Lower leg skin (tissue), 4 donors: ENCODE measurements around the gene DPH7. TPM values are rescaled to one million over a fixed set of nuclear protein-coding genes. Genes with fewer than 3 reads are reported as not detected.

Source experiments
- DNase-seq, 2 donors: peaks; one replicate each; pipeline ENCODE4 v3.0.0-alpha.2; 2019; ENCODE audit warnings: low spot score in 2 of 2
- H3K4me3 ChIP-seq: fragments of 200-600 bp; sonication (generic); 2 replicates; pipeline ENCODE4 v1.5.1; 2017; ENCODE audit warnings: mild to moderate bottlenecking, low read depth; ENCODE audit not compliant: poor library complexity, severe bottlenecking
- POLR2A ChIP-seq, 2 donors: fragments of 450-650 bp; IDR thresholded peaks; one replicate each; pipeline ENCODE4 v1.6.1; 2016 to 2017; ENCODE audit warnings: antibody characterized with exemption in 2 of 2, mild to moderate bottlenecking in 1 of 2, moderate library complexity in 1 of 2
- WGBS, 2 donors: methylation state at CpG; one replicate each; pipeline ENCODE4 v1.1.5; 2018; 5-methylcytosine and 5-hydroxymethylcytosine counted together
- intact Hi-C: fragments of 100-400 bp; cut with DNase I; formaldehyde crosslinking; loops from one replicate; pipeline ENCODE4 v1.15.0; 2023; ENCODE audit warnings: low total_unique reads
- total RNA-seq, 4 donors: library from RNA; depleted of rRNA; stranded (reverse); fragments of >200 nt; gene quantifications; one replicate each; pipeline ENCODE4 v1.1.0, GENCODE V29; 2016
- TF ChIP-seq, protein P1 (sequence below), 3 donors: fragments of 450-650 bp; IDR thresholded peaks; one replicate each; pipeline ENCODE4 v1.5.1; 2016; ENCODE audit warnings: antibody characterized with exemption in 3 of 3, mild to moderate bottlenecking in 3 of 3, moderate library complexity in 2 of 3

DPH7 gene
- total RNA-seq, 4 donors from 2014 or later = 27.5 to 46.0 (median 34.7) TPM

DNA sequence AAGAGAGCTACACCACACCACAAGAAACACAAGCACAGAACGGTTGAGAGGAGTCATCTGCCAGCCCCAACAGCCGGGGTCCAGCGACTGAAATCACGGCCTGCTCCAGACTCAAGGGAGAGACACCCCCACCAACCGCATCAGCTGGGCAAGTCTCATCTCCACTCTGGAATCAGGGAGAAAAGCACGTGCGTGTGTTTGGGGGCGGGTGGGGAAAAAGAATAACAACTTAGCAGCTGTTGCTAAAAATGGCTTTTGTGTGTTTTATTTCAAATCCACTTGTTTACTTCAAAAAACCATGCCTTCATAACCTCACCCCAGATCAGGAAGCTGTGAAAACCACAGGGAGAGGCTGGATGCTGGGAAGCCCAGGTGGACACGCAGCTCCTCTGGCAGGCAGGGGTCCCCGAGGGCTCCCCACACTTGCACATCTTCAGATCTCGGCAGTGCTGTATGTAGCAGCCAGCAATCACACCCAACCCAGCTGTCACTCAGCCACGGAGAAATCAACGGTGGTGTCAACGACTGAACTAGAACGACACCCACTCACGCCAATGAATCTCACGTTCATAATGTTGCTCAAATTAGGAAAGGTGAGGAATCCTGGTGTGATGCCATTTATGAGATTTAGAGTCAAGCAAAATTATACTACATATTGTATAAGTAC is 47.5 kb downstream of the DPH7 start:
- intact Hi-C loops = no loop called here
- DNase-seq = no peak
- TF ChIP-seq, protein P1, sequence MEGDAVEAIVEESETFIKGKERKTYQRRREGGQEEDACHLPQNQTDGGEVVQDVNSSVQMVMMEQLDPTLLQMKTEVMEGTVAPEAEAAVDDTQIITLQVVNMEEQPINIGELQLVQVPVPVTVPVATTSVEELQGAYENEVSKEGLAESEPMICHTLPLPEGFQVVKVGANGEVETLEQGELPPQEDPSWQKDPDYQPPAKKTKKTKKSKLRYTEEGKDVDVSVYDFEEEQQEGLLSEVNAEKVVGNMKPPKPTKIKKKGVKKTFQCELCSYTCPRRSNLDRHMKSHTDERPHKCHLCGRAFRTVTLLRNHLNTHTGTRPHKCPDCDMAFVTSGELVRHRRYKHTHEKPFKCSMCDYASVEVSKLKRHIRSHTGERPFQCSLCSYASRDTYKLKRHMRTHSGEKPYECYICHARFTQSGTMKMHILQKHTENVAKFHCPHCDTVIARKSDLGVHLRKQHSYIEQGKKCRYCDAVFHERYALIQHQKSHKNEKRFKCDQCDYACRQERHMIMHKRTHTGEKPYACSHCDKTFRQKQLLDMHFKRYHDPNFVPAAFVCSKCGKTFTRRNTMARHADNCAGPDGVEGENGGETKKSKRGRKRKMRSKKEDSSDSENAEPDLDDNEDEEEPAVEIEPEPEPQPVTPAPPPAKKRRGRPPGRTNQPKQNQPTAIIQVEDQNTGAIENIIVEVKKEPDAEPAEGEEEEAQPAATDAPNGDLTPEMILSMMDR (IDR thresholded peaks at IDR 0.05) = no peak
- TF ChIP-seq POLR2A (IDR thresholded peaks at IDR 0.05) = no peak
- 76 to 80% methylated on average over 17 of the region's 17 CpGs for WGBS, 2 donors
- H3K4me3 ChIP-seq = no peak overlapping the region

DNA sequence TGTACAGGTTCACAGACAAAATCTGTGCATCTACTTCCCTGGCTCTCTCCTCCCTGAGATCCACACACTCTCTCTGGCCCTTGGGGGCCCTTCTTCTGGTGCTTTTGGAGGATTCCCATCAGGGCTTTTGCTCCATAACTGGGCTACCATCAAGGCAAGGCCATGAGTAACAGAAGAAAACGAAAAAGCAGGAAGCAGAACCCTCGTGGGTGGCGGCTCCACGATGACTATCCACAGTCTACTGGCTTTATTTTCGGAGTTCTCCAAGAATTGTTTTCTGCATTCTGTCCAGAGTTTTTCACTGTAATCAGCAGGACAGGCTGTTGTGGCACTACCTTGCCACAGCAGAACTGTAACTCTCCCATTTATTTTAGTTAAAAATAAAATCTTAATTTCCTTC is 48.4 kb downstream of the DPH7 start:
- no peak overlapping the region for H3K4me3 ChIP-seq
- TF ChIP-seq, protein P1 (IDR thresholded peaks at IDR 0.05) = no peak
- intact Hi-C loops = no loop called here
- DNase-seq = no peak
- 68 to 81% methylated on average over 5 of the region's 5 CpGs for WGBS, 2 donors

DNA sequence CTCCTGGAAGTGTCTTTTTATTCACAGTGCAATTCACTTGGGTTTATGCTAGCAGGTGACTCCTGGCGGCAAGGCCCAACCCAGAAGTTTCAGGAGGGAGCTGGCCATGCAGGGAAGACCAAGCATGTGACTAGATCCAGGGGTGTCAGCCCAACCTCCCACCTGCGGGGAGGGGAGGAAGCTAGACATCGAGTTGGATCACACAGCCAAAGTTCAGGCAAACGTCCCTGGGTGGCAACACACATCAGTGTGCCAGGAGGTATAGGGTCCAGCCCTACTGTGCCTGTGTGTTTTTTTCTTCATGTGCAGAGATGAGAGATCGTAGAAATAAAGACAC is 53.8 kb downstream of the DPH7 start:
- DNase-seq = no peak
- WGBS, 2 donors = 87 to 89% methylated on average over 5 of the region's 5 CpGs
- TF ChIP-seq, protein P1 (IDR thresholded peaks at IDR 0.05) = no peak
- TF ChIP-seq POLR2A (IDR thresholded peaks at IDR 0.05) = no peak
- H3K4me3 ChIP-seq = no peak overlapping the region
- intact Hi-C loops = no loop called here

DNA sequence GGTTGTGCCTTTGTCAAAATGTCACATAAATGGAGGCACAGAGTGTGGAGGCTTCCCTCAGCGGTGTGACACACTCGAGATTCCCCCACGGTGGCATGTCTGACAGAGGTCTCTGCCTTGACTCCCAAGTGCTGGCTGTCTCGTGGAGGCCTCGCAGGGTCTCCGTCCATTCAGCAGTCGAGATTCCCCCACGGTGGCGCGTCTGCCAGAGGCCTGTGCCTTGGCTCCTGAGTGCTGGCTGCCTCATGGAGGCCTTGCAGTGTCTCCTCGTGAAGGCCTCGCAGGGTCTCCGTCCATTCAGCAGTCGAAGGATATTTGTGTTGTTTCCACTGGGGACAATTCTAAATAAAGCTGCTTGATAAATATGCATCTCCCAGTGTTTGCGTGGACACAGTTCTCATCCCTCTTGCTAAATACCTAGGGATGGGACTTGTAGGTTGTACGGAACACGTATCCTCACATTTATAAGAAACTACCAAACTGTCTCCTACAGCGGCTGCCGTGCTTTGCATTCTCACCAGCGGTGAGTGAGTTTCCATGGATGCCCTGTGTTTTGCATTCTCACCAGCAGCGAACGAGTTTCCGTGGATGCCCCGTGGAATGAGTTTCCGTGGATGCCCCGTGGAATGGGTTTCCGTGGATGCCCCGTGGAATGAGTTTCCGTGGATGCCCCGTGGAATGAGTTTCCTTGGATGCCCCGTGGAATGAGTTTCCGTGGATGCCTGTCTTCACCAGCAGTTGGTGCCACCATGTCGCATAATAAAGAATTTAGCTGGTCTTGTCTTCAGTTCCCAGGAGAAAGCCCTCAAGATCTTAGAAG is 54.4 kb downstream of the DPH7 start:
- no peak for TF ChIP-seq POLR2A (IDR thresholded peaks at IDR 0.05)
- TF ChIP-seq, protein P1 (IDR thresholded peaks at IDR 0.05) = no peak
- H3K4me3 ChIP-seq = no peak overlapping the region
- DNase-seq = no peak
- WGBS, 2 donors = 92 to 93% methylated on average over 33 of the region's 33 CpGs
- intact Hi-C loops = no loop called here

DNA sequence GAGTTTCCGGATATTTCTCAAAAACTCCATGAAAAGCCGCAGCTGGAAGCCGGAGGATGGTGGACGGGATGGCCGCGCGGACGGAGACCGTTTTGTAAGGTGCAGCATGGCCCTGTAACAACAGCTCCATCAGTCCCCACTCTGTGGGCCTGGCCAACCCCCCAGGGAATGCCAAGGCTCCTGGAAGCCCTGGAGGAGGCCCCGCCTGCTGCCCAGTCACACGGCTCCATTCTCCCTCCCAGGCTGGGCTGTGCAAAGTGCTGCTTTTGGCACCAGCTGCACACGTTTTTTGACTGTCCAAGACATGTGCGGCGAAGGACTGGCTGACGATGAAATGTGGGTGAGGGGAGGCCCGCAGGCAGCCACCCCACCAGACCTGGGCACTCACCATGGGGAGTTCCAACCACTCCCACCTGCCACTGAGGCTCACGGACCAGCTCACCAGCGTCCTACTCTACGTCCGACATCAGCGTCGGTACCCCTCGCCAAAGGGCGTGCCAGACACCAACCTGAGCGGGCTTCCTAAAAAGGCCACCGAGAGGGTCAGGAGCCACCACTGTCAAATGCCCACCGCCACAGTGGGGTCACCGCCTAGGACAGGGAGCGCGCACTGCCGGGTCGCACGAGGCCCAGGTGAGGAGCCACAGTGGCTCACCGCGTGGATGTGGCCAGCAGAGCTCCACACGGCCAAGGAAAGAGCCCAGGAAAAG is 55.8 kb downstream of the DPH7 start:
- intact Hi-C loops = no loop called here
- no peak overlapping the region for H3K4me3 ChIP-seq
- WGBS, 2 donors = 93 to 94% methylated on average over 34 to 36 of the region's 36 CpGs
- TF ChIP-seq, protein P1 (IDR thresholded peaks at IDR 0.05) = no peak
- TF ChIP-seq POLR2A (IDR thresholded peaks at IDR 0.05) = no peak
- no peak for DNase-seq
